Medulla oblongata (tissue), 1 donor: Measurements from ENCODE around the gene PRPF4.

Experiments used
- DNase-seq: peaks from one replicate; pipeline ENCODE4 v3.0.0-alpha.2; 2015; ENCODE audit errors: extremely low spot score

The PRPF4 gene

DNA sequence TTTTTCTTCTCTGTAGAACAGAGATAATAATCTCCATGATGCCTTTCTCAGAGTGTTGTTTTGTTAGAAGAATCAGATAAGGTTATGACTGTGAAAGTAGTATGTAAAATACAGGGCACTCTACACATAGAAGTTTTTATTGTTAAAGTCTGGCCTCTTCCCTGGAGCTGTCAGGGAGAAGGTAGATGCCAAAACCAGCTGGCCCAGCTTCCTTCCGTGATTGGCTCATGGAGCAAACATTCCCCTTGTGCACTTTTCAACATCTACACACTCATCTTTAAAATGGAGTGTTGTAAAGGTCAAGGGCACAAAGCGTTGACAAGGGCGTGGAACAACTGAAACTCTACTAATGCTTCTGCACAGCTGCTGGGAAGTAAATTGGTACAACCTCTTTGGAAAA, 35.1 kb downstream of the PRPF4 start:
- no peak for DNase-seq

- peak; percentile 23 for DNase-seq
Measured at GRCh38 chr9:113311961-113312360, 36.5 kb downstream of the PRPF4 start.

- no peak for DNase-seq
Measured at GRCh38 chr9:113313261-113313660, 37.8 kb downstream of the PRPF4 start.

GRCh38 chr9:113315231-113315630, 39.8 kb downstream of the PRPF4 start:
- no peak for DNase-seq

DNA sequence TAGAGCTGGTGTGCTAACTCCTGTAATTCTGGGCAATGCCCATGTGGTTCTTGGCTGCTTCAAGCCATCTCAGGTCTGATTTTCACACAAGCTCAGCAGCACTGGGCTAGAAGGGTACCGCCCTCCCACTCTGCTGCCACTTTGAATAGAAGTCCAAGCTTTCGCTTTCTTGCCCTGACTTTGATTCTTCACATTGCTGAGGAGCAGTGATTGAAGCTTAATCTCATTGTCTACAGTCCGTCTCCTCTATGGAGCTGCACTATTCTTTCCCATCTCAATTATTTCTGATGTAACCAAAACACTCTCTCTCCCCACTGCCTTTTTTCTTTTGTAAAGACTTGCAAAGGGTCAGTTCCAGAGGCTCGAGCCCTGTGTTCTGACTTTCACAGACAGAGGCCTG, 40.6 kb downstream of the PRPF4 start:
- DNase-seq = no peak

GRCh38 chr9:113317777-113318176, 42.3 kb downstream of the PRPF4 start:
- no peak for DNase-seq

DNA sequence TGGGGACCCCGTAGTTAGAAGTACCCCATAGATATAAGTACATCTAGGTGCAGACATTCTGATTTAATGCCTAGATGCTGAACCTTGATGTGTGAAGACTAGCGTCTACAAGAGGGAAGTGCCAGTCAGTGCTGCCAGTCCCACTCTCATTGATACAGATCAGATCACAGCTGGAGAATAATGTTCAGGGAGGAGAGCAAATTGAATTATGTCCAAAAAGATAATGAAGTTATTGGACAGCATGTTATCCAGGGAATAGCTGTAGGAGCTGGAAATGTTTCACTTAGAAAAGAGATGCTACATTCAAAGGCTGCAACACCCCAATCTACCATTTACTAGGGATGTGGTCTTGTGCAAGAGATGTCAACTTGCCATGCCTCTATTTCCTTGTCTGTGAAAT, 43.6 kb downstream of the PRPF4 start:
- DNase-seq = no peak

DNA sequence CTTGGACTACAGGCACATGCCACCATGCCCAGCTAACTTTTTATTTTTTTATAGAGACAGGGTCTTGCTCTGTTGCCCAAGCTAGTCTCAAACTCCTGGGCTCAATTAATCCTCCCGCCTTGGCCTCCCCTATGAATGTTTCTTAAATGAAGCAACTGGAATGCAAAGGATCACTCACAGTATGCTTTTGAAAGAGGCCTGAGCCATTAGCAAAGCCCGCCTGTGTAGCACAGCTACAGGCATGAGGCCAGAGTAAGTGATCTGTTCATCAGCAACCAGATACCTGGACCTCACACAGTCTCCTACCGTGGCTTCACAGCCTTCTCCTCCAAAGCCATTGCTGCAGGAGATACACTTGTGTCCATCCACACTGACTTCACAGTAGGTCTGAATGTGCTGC, 44.6 kb downstream of the PRPF4 start:
- DNase-seq = no peak

GRCh38 chr9:113322671-113323070, 47.2 kb downstream of the PRPF4 start:
- peak; percentile 26 for DNase-seq

DNA sequence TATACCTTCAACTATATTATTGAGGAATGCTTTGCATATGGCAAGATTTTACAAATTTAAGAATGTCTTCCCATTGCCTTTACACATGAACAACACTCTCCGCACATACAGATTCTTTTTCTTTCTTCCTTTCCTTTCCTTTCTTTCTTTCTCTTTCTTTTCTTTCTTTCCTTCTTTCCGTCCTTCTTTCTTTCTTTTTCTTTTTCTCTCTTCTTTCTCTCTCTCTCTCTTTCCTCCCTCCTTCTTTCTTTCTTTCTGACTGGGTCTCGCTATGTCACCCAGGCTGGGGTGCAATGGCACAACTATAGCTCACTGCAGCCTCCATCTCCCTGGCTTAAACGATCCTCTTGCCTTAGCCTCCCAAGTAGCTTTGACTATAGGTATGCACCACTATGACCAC, 50.8 kb downstream of the PRPF4 start:
- no peak for DNase-seq

DNA sequence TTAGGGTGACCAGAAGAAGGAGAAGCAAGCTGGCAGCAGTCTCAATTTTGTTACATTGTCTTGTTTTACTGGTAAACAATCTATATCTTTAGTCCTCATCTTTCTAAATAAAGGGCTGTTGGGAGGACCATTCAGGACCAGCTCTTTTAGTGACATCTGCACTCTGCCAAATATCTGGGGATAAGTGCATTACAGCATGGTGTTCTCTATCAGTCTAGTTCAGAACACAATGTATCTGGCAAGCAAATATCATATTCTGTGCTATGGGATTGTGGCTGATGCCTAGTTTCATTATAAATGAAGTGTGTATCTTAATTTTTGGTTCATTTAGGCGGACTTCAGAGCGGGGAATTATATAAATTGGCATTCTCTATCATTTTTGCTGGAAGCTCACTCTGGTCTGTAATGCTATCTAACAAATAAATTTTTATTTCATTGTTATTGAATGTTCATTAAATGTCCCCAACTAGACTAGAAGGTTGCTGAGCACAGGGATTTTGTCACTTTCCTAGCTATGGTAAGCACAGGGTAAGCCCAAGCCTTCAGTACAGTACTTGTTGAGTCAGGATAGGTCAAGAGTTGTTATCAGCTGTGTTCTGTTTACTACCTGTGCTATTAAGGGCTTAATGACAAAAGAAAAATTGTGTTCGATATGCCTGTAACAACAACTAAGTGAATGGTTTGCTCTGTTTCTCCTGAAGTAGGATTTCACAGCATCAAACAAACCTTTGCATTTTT, 52.8 kb downstream of the PRPF4 start:
- DNase-seq = no peak

- no peak for DNase-seq
Measured at GRCh38 chr9:113331780-113332179, 56.3 kb downstream of the PRPF4 start.

DNA sequence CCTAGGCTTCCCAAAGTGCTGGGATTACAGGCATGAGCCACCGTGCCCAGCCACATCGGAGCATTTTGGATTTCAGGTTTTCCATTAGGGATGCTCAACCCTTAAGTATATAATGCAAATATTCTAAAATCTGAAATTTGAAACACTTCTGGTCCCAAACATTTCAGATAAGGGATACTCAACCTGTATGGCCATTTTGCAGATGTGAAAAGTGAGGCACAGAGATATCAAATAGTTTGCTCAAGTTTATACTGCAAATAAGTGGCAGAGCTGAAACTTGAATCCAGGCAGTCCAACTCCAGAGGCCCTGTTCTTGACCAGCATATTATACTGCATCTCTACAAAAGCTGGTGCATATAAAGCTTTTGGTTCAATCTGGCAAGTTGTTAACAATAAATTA, 62.3 kb downstream of the PRPF4 start:
- DNase-seq = no peak

- DNase-seq = peak; percentile 88
Measured at GRCh38 chr9:113340011-113340699, 64.7 kb downstream of the PRPF4 start, which contains the start of gene WDR31. Gene WDR31 (minus strand): TSS chr9:113340275. CDS start chr9:113332022, 8,253 bp downstream.

- DNase-seq = no peak
Measured at GRCh38 chr9:113341712-113342410, 66.4 kb downstream of the PRPF4 start.
